ENCODE results near the gene TEX19. TPM values are rescaled to one million over a fixed set of nuclear protein-coding genes. Genes with fewer than 3 reads are reported as not detected.
A peak's percentile ranks its signal among the peaks of the same experiment; 100 is the strongest.
"Not testable (repeated sequence)": the region's sequence is repeated elsewhere in the genome, so short reads cannot be mapped to it uniquely, and the experiment has no call there.

TEX19 gene
- total and polyA plus RNA-seq, 8 donors, result not detected

DNA sequence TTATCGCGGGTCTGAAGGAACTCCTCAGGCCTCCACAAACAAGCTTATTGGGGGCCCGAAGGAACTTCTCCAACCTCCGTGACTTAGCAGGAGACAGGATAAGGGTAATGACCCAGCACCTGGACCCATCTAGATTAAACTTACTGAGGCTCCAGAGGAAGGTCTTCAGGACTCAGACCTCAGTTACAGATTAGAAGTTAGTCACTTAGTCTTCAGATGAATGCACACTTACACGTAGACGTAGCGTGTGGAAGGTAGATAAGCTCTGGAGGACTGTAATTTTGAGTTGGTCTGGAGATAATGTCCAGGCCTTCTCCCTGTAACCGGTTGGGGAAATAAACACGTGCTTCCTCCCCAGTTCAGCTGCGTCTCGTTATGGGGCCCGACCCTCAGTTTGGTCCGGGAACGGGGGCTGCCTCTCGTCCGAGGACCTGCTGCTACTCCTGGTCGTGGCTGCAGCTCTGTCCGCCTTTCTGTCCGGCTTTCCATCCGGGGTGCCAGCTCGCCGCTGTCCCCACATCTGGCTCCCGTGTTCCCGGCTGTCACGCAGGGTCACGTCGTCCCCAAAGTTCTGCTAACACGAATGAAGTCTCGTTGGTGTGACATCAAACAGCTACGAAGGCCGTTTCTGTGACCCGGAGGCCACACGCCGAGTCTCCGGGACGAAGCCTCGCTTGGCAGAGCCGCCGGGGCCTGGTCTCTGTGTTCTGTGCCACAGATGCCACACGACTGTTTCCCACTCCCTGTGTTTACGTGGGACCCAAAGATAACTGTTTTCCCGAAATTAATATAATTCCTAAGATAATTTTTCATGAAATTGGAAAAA is 13.7 kb upstream of the TEX19 start:
- WGBS, 2 donors, result 85% methylated on average over 42 of the region's 42 CpGs

DNA sequence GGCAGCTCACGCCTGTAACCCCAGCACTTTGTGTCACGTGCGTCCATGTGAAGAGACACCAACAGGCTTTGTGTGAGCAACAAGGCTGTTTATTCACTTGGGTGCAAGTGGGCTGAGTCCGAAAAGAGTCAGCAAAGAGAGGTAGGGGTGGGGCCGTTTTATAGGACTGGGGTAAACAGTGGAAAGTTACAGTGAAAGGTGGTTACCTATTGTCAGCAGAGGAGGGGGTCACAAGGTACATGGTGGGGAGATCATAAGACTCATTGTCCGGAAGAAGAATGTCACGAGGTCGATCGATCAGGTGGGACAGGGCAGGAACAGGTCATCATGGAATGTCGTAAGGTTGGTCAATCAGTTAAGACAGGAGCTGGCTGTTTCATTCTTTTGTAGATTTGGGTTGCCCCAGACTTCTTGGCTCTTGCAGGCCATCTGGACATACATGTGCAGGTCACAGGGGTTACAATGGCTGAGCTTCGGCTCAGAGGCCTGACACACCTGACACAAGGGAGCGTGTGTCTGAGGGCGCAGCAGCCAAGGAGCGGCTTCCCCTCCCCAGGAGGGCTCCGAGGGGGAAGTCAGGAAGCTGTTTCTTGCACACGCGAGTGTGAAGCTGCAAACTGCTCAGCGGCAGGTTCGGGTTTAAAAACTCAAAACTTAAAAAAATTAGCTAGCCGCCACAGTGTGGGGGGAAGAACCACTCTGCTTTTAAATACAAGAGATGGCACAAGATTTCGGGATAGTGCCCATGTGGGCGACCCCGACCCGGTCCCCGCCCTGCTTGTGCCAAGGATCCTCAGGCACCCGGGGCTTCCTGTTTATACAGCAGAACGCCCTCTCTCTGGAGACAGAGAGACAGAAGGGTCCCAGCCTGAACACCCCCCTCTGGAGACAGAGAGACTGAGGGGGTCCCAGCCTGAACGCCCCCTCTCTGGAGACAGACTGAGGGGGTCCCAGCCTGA is 12.4 kb upstream of the TEX19 start:
- TF ChIP-seq, protein P1, sequence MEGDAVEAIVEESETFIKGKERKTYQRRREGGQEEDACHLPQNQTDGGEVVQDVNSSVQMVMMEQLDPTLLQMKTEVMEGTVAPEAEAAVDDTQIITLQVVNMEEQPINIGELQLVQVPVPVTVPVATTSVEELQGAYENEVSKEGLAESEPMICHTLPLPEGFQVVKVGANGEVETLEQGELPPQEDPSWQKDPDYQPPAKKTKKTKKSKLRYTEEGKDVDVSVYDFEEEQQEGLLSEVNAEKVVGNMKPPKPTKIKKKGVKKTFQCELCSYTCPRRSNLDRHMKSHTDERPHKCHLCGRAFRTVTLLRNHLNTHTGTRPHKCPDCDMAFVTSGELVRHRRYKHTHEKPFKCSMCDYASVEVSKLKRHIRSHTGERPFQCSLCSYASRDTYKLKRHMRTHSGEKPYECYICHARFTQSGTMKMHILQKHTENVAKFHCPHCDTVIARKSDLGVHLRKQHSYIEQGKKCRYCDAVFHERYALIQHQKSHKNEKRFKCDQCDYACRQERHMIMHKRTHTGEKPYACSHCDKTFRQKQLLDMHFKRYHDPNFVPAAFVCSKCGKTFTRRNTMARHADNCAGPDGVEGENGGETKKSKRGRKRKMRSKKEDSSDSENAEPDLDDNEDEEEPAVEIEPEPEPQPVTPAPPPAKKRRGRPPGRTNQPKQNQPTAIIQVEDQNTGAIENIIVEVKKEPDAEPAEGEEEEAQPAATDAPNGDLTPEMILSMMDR (IDR thresholded peaks at IDR 0.05), result no peak

More for the DNA sequence above, 13.7 kb upstream of the TEX19 start:
- intact Hi-C loops (cut with DNase I), result no loop called here
- H3K27ac ChIP-seq, result no peak overlapping the region
- H3K4me1 ChIP-seq, result no peaks in the 10 kb centered on the region
- H3K36me3 ChIP-seq, result no peaks in the 10 kb centered on the region
- TF ChIP-seq, protein P1 (IDR thresholded peaks at IDR 0.05), result no peak
- peak in 1 of 6 donors; percentile 55 for DNase-seq
- H3K4me3 ChIP-seq, result no peak overlapping the region
- no peak for FAIRE-seq
- ATAC-seq, result no peak
- no peaks in the 10 kb centered on the region for H3K27me3 ChIP-seq
- H3K9me3 ChIP-seq, result no peaks in the 10 kb centered on the region

DNA sequence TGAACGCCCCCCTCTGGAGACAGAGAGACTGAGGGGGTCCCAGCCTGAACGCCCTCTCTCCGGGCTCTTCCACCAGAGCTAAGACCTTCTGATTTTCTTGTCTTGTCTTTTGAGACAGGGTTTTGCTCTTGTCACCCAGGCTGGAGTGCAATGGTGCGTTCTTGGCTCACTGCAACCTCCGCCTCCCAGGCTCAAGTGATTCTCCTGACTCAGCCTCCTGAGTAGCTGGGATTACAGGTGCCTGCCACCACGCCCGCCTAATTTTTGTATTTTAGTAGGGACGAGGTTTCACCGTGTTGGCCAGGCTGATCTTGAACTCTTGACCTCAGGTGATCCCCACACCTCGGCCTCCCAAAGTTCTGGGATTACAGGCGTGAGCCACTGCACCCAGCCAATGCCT is 11.1 kb upstream of the TEX19 start:
- FAIRE-seq; H3K27ac ChIP-seq; ATAC-seq; H3K36me3 ChIP-seq; H3K9me3 ChIP-seq; H3K4me3 ChIP-seq; H3K27me3 ChIP-seq; DNase-seq; intact Hi-C loops (cut with DNase I); H3K4me1 ChIP-seq: not testable (repeated sequence)
- WGBS, 2 donors, result 76 to 83% methylated on average over 10 to 11 of the region's 11 CpGs

More for the DNA sequence above, 12.4 kb upstream of the TEX19 start:
- FAIRE-seq (no peak), ATAC-seq (no peak), DNase-seq (no peak)
- no peaks in the 10 kb centered on the region for H3K4me1 ChIP-seq
- no peaks in the 10 kb centered on the region for H3K9me3 ChIP-seq
- WGBS, 2 donors, result 67 to 75% methylated on average over 28 of the region's 28 CpGs
- intact Hi-C loops (cut with DNase I), result no loop called here
- H3K36me3 ChIP-seq, result no peaks in the 10 kb centered on the region
- no peak overlapping the region for H3K27ac ChIP-seq
- no peak overlapping the region for H3K4me3 ChIP-seq
- no peaks in the 10 kb centered on the region for H3K27me3 ChIP-seq

DNA sequence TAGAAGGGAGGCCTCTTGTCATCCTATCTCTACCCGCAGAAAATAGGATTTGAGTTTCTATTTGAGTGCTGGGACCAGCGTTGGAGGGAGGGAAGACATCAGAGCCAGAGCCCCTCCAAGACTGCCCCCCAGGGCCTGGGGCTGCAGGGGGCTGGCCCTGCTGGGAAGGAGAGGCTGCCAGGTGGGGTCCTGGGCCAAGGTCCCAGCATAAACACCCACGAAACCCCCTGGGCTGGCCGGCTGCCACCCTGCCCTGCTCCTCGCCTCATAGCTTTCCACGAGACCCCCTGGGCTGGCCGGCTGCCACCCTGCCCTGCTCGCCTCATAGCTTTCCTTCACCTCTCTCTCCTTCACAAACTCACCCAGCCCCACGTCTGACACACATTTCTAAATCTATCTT is 10.6 kb upstream of the TEX19 start:
- H3K36me3 ChIP-seq, result no peaks in the 10 kb centered on the region
- FAIRE-seq (no peak), DNase-seq (peak in 1 of 6 donors; percentile 50), ATAC-seq (no peak)
- H3K4me3 ChIP-seq, result no peak overlapping the region
- no peaks in the 10 kb centered on the region for H3K27me3 ChIP-seq
- 43 to 46% methylated on average over 9 of the region's 9 CpGs for WGBS, 2 donors
- no peak overlapping the region for H3K27ac ChIP-seq
- no peaks in the 10 kb centered on the region for H3K9me3 ChIP-seq
- H3K4me1 ChIP-seq, result no peaks in the 10 kb centered on the region
- TF ChIP-seq, protein P1 (IDR thresholded peaks at IDR 0.05), result no peak
- intact Hi-C loops (cut with DNase I), result no loop called here

DNA sequence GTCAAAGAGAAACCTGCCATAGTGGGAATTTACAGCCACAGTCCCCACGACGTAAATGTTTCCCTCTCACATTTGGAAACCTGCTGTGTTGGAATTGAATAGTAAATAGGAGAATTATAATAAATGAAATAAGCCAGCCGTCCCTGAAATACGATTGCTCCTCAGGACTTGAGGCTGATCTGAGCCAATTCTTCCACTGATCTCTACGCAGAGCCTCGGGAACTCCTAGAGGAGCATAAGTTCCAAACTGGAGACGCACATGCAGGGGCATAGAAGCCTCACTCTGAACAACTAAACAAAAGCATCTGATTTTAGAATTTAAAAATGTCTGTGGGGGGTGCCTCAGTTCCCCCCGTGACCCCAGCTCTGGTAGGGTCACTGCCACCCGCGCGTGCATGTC is 10.2 kb upstream of the TEX19 start:
- H3K27me3 ChIP-seq, result no peaks in the 10 kb centered on the region
- intact Hi-C loops (cut with DNase I), result no loop called here
- WGBS, 2 donors, result 59 to 67% methylated on average over 11 of the region's 11 CpGs
- no peak overlapping the region for H3K27ac ChIP-seq
- no peaks in the 10 kb centered on the region for H3K4me1 ChIP-seq
- no peaks in the 10 kb centered on the region for H3K9me3 ChIP-seq
- DNase-seq, result no peak
- H3K4me3 ChIP-seq, result no peak overlapping the region
- no peaks in the 10 kb centered on the region for H3K36me3 ChIP-seq
- TF ChIP-seq, protein P1 (IDR thresholded peaks at IDR 0.05), result no peak
- no peak for FAIRE-seq
- ATAC-seq, result no peak

Measured in pancreas (tissue), 10 donors.